Measurements from ENCODE around the gene COL16A1. TPM values are rescaled to one million over a fixed set of nuclear protein-coding genes. Genes with fewer than 3 reads are reported as not detected.

Gene COL16A1
- total RNA-seq, 2 experiments from 2014 or later = 0.34 TPM; not detected in 1

DNA sequence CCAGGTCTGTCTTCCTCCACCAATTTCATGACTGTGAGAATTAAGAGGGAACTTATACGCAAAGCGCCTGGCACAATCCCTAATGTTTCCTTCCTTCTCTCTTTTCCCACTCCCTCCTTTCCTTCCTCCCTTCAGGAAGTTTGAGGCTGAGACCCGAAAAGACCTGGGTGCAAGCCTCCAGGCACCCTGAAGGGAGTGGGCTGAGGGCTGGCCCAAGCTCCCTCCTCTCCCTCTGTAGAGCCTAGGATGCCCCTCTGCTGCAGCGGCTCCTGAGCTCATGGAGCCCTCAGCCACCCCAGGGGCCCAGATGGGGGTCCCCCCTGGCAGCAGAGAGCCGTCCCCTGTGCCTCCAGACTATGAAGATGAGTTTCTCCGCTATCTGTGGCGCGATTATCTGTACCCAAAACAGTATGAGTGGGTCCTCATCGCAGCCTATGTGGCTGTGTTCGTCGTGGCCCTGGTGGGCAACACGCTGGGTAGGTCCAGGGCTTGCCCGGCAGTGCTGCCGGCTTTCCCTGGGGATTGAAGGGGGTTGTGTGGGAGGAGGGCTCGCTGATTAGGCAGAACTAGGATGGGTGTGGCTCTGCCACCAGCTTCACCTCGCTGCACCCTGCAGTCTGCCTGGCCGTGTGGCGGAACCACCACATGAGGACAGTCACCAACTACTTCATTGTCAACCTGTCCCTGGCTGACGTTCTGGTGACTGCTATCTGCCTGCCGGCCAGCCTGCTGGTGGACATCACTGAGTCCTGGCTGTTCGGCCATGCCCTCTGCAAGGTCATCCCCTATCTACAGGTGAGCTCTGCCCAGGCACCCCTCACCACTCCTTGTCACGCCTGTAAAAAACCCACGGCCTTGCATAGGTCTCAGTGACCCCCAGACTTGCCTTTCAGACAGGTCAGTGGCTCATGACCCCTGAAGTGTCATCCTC, 84.6 kb downstream of the COL16A1 start:
- TF ChIP-seq, protein P1, sequence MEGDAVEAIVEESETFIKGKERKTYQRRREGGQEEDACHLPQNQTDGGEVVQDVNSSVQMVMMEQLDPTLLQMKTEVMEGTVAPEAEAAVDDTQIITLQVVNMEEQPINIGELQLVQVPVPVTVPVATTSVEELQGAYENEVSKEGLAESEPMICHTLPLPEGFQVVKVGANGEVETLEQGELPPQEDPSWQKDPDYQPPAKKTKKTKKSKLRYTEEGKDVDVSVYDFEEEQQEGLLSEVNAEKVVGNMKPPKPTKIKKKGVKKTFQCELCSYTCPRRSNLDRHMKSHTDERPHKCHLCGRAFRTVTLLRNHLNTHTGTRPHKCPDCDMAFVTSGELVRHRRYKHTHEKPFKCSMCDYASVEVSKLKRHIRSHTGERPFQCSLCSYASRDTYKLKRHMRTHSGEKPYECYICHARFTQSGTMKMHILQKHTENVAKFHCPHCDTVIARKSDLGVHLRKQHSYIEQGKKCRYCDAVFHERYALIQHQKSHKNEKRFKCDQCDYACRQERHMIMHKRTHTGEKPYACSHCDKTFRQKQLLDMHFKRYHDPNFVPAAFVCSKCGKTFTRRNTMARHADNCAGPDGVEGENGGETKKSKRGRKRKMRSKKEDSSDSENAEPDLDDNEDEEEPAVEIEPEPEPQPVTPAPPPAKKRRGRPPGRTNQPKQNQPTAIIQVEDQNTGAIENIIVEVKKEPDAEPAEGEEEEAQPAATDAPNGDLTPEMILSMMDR (IDR thresholded peaks at IDR 0.05) = no peak
- ChIA-PET CTCF (interaction anchor here (0.9 to 2.4 kb wide), 21 partner anchors 9 to 170 kb away, joined by 3 to 12 read pairs (median 5); partner anchors contain the start of gene PEF1), POLR2A (interaction anchor here (1.0 kb wide), 1 partner anchor 16 kb away, joined by 4 read pairs; no protein-coding TSS in a partner anchor)
- intact Hi-C loops (cut with micrococcal nuclease) = loop anchor here (5.0 kb wide), 1 partner anchor 57 kb away; no protein-coding TSS in a partner anchor
- Mint-ChIP-seq H3K36me3 (ENCODE audit: low read depth) (no peaks in the 10 kb centered on the region), H3K27me3 (peaks cover 23% of the 10 kb centered on the region), H3K27ac (no peak overlapping the region), H3K4me1 (ENCODE audit: low read depth) (peaks cover 5% of the 10 kb centered on the region), H3K9me3 (no peaks in the 10 kb centered on the region), H3K4me3 (no peak overlapping the region)
- DNase-seq = no peak
- no peak for ATAC-seq

DNA sequence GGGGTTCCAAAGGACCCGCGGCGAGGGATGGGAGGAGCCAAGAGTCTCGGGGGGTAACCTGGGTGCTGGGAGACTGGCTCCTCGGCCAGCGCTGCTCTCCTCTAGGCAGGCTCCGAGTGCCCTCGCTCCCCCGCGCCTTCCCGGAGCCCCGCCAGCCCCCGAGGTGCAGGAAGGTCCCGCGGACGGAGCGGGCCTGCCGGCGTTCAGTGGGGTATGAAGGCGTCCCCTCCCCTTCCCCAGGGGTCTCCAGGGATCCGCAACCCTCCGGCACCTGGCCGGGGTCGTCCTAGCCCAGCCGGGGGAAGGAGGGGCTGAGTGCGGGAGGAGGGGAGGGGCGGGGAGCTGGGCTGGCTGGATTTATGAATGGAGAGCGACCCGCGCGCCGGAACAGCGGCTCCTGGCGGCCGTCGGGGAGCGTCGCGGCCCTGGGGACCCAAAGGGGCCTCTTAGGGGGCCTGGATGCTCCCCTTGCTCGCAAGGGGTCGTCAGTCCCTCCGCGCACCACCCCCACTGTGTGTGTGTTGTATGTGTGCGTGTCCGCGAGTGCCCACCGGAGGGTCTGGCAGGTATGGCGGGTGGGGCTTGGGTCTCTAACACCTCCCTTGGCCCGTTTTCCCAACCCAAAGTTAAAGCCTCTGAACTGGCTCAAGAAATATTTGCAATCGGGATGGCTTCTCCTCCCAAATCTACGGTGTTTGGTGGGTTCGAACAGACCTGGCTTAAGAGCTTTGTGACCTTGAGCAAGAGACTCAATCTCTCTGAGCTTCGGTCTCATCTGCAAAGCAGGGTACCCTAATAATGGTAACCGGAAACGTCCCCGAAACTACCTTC, 85.7 kb downstream of the COL16A1 start:
- TF ChIP-seq, protein P1 (IDR thresholded peaks at IDR 0.05) = peak; percentile 95
- Mint-ChIP-seq H3K4me3 (no peak overlapping the region), H3K9me3 (no peaks in the 10 kb centered on the region), H3K4me1 (ENCODE audit: low read depth) (peaks cover 2% of the 10 kb centered on the region), H3K27ac (no peak overlapping the region), H3K36me3 (ENCODE audit: low read depth) (no peaks in the 10 kb centered on the region), H3K27me3 (peaks cover 23% of the 10 kb centered on the region)
- ATAC-seq (peak; percentile 86), DNase-seq (peak; percentile 63)
- intact Hi-C loops (cut with micrococcal nuclease) = loop anchor here (5.0 kb wide), 1 partner anchor 56 kb away; no protein-coding TSS in a partner anchor
- ChIA-PET CTCF (interaction anchor here (0.9 to 2.4 kb wide), 22 partner anchors 8 to 171 kb away, joined by 3 to 12 read pairs (median 5); partner anchors contain the start of gene PEF1), POLR2A (interaction anchor here (1.0 kb wide), 1 partner anchor 17 kb away, joined by 4 read pairs; no protein-coding TSS in a partner anchor)

DNA sequence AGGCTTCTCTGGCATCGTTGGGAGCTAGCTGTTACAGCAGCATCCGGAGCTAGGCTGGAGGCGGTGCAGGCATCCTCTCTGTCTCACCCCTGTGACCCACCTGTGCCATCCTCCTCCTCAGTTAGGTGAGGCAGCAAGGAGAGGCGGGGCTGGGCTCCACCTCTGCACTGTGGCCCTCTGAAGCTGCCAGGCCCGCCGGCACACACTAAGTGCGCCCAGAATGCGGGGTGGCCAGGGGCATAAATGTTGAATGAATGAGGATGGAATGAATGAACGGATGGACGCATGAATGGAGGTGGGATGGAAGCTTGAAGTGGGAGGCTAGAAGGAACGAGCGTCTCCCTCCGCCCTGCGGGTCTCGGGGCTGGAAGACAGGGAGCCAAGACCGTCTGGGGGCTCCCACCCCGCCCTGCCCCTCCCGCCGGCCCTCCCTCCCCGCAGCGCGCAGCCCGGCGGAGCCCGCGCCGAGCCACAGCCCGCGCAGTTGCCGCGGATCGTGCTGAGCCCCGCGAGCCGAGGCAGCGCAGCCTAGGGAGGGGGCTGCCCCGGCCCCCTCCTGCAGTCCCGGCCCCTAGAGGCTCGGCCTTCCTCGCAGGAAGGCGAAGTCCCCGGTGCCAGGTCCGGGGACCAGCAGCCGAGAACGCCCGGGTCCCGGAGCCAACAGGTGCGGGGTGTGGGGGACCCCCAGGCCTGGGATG, 86.5 kb downstream of the COL16A1 start, which contains the start of gene HCRTR1:
Gene HCRTR1, plus strand, starts transcription at position 472 of the 698 bp plus-strand sequence. CDS start 1,504 bp downstream, outside the sequence.
- Mint-ChIP-seq H3K27me3 (peaks cover 26% of the 10 kb centered on the region), H3K9me3 (no peaks in the 10 kb centered on the region), H3K4me1 (ENCODE audit: low read depth) (peaks cover 2% of the 10 kb centered on the region), H3K27ac (no peak within 1 kb of the TSS), H3K36me3 (ENCODE audit: low read depth) (no peaks in the 10 kb centered on the region), H3K4me3 (peak within 1 kb of the TSS; percentile 43)
- POLR2A ChIA-PET = interaction anchor here (0.6 to 1.4 kb wide), 3 partner anchors 24 to 27 kb away, joined by 3 to 6 read pairs (median 3); partner anchors contain the start of gene PEF1
- CTCF ChIA-PET = interaction anchor here (0.5 to 2.4 kb wide), 17 partner anchors 8 to 276 kb away, joined by 3 to 12 read pairs (median 5); no protein-coding TSS in a partner anchor
- DNase-seq = no peak
- no peak for ATAC-seq
- TF ChIP-seq, protein P1 (IDR thresholded peaks at IDR 0.05) = no peak
- intact Hi-C loops (cut with micrococcal nuclease) = loop anchor here (5.0 kb wide), 1 partner anchor 55 kb away; no protein-coding TSS in a partner anchor

DNA sequence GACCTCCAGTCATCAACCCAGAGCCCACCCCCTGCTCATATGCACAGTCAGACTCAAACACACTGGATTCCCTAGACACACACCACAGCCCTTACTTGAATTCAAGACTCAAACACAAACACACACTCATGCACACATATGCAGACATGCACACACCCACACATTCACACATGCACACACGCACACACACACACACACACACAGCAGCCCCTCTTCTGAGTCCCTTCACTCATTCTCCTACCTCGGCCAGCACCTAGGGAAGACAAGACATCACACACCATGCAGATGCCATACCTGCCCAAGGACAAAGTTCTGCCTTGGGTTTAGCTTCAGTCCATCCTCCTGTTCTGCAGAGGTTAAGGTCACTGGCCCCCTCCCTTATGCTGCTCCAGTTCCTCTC, 87.9 kb downstream of the COL16A1 start:
- peaks cover 26% of the 10 kb centered on the region for H3K27me3 Mint-ChIP-seq
- intact Hi-C loops (cut with micrococcal nuclease) = loop anchor here (5.0 kb wide), 1 partner anchor 54 kb away; no protein-coding TSS in a partner anchor
- ChIA-PET CTCF (no interaction called here), POLR2A (interaction anchor here (1.4 kb wide), 1 partner anchor 29 kb away, joined by 6 read pairs; the partner anchor contains the start of gene PEF1)
- H3K9me3 Mint-ChIP-seq = no peaks in the 10 kb centered on the region
- H3K4me1 Mint-ChIP-seq (ENCODE audit: low read depth) = peaks cover 2% of the 10 kb centered on the region
- no peaks in the 10 kb centered on the region for H3K36me3 Mint-ChIP-seq (ENCODE audit: low read depth)
- no peak overlapping the region for H3K4me3 Mint-ChIP-seq
- H3K27ac Mint-ChIP-seq = no peak overlapping the region
- ATAC-seq (no peak), DNase-seq (no peak)
- TF ChIP-seq, protein P1 (IDR thresholded peaks at IDR 0.05) = no peak

All from activated CD8-positive, alpha-beta T cell treated with anti-CD3 and anti-CD28 coated beads for 36 hours (primary cell).